Thyroid gland (tissue), 4 donors: ENCODE measurements around the gene SYTL2. TPM values are rescaled to one million over a fixed set of nuclear protein-coding genes. Genes with fewer than 3 reads are reported as not detected.

Experiments
- DNase-seq, 2 donors: peaks; one replicate each; pipeline ENCODE4 v3.0.0-alpha.2; 2019
- H3K27ac ChIP-seq, 3 donors: fragments of 200-600 bp; sonication (generic); 1 replicate in 2 of 3; 2 replicates in 1 of 3; pipeline ENCODE4 v1.5.1; 2016 to 2019; ENCODE audit warnings: mild to moderate bottlenecking in 1 of 3, moderate library complexity in 1 of 3
- H3K27me3 ChIP-seq: fragments of 200-600 bp; sonication (generic); one replicate; pipeline ENCODE4 v1.5.1; 2019
- H3K36me3 ChIP-seq, 2 donors: fragments of 200-600 bp; sonication (generic); one replicate each; pipeline ENCODE4 v1.5.1; 2016 to 2019
- H3K4me1 ChIP-seq, 2 donors: fragments of 200-600 bp; sonication (generic); one replicate each; pipeline ENCODE4 v1.5.1; 2017 to 2019
- H3K4me3 ChIP-seq, 3 donors: fragments of 200-600 bp; sonication (generic); replicated peaks in 1 of 3; 1 replicate in 2 of 3; 2 replicates in 1 of 3; pipeline ENCODE4 v1.5.1; 2016; ENCODE audit warnings: mild to moderate bottlenecking in 1 of 3
- H3K9me3 ChIP-seq: fragments of 200-600 bp; sonication (generic); one replicate; pipeline ENCODE4 v1.5.1; 2017
- CTCF ChIP-seq, 6 experiments: fragments of 200-600 bp in 3 of 6; fragments of 450-650 bp in 3 of 6; sonication (generic) in 3 of 6; IDR thresholded peaks; one replicate each; pipeline ENCODE4 v1.5.1; 2016 to 2019; ENCODE audit warnings: antibody characterized with exemption in 6 of 6, mild to moderate bottlenecking in 2 of 6, inconsistent platforms in 1 of 6, moderate library complexity in 1 of 6
- POLR2A ChIP-seq, 2 donors: fragments of 450-650 bp; IDR thresholded peaks; one replicate each; pipeline ENCODE4 v1.6.1; 2017; ENCODE audit warnings: antibody characterized with exemption in 2 of 2, mild to moderate bottlenecking in 2 of 2, moderate library complexity in 1 of 2
- WGBS, 2 donors: methylation state at CpG; one replicate each; pipeline ENCODE4 v1.1.5; 2017; 5-methylcytosine and 5-hydroxymethylcytosine counted together
- intact Hi-C: fragments of 100-400 bp; cut with DNase I; formaldehyde crosslinking; loops from one replicate; pipeline ENCODE4 v1.15.1; 2023
- total RNA-seq, 4 donors: library from RNA; depleted of rRNA; stranded (reverse); fragments of >200 nt; gene quantifications; one replicate each; pipeline ENCODE4 v1.2.3, GENCODE V29; 2016

Gene SYTL2
- total RNA-seq, 4 donors from 2014 or later = 4.5 to 18.8 (median 9.0) TPM

- Histone ChIP-seq H3K4me1 (no peaks in the 10 kb centered on the region), H3K4me3 (no peak overlapping the region), H3K27me3 (no peaks in the 10 kb centered on the region), H3K36me3 (no peaks in the 10 kb centered on the region), H3K27ac (no peak overlapping the region), H3K9me3 (no peaks in the 10 kb centered on the region)
- no peak for DNase-seq
- TF ChIP-seq POLR2A (IDR thresholded peaks at IDR 0.05) = no peak
- TF ChIP-seq CTCF (IDR thresholded peaks at IDR 0.05) = no peak
- 72% methylated on average over 3 of the region's 3 CpGs for WGBS, 2 donors
- intact Hi-C loops = no loop called here
Measured at GRCh38 chr11:85726381-85726780, 84.6 kb downstream of the SYTL2 start.

- Histone ChIP-seq H3K27ac (no peak overlapping the region), H3K4me3 (no peak overlapping the region), H3K36me3 (no peaks in the 10 kb centered on the region), H3K27me3 (no peaks in the 10 kb centered on the region), H3K9me3 (no peaks in the 10 kb centered on the region), H3K4me1 (no peaks in the 10 kb centered on the region)
- intact Hi-C loops = no loop called here
- TF ChIP-seq CTCF (IDR thresholded peaks at IDR 0.05) (no peak), POLR2A (IDR thresholded peaks at IDR 0.05) (no peak)
- 63 to 71% methylated on average over 3 of the region's 3 CpGs for WGBS, 2 donors
- DNase-seq = no peak
Measured at GRCh38 chr11:85725510-85726258, 85.3 kb downstream of the SYTL2 start.

GRCh38 chr11:85724748-85725465 lies 86.0 kb downstream of the SYTL2 start:
- H3K4me1 ChIP-seq = no peaks in the 10 kb centered on the region
- H3K36me3 ChIP-seq = no peaks in the 10 kb centered on the region
- TF ChIP-seq POLR2A (IDR thresholded peaks at IDR 0.05) (no peak), CTCF (IDR thresholded peaks at IDR 0.05) (no peak)
- no peak overlapping the region for H3K4me3 ChIP-seq
- intact Hi-C loops = no loop called here
- no peaks in the 10 kb centered on the region for H3K9me3 ChIP-seq
- DNase-seq = no peak
- no peaks in the 10 kb centered on the region for H3K27me3 ChIP-seq
- H3K27ac ChIP-seq = no peak overlapping the region
- WGBS, 2 donors = 79 to 80% methylated on average over 6 of the region's 6 CpGs

- DNase-seq = no peak
- Histone ChIP-seq H3K9me3 (no peaks in the 10 kb centered on the region), H3K27ac (no peak overlapping the region), H3K36me3 (no peaks in the 10 kb centered on the region), H3K4me3 (no peak overlapping the region), H3K27me3 (no peaks in the 10 kb centered on the region), H3K4me1 (no peaks in the 10 kb centered on the region)
- TF ChIP-seq CTCF (IDR thresholded peaks at IDR 0.05) = no peak
- no peak for TF ChIP-seq POLR2A (IDR thresholded peaks at IDR 0.05)
- intact Hi-C loops = no loop called here
- WGBS, 2 donors = 87 to 90% methylated on average over 5 of the region's 5 CpGs
Measured at GRCh38 chr11:85723088-85723487, 87.9 kb downstream of the SYTL2 start.

GRCh38 chr11:85721191-85721590 lies 89.8 kb downstream of the SYTL2 start:
- WGBS, 2 donors = 89 to 93% methylated on average over 3 of the region's 3 CpGs
- intact Hi-C loops = no loop called here
- Histone ChIP-seq H3K9me3 (no peaks in the 10 kb centered on the region), H3K4me1 (no peaks in the 10 kb centered on the region), H3K4me3 (no peak overlapping the region), H3K27me3 (no peaks in the 10 kb centered on the region), H3K36me3 (no peaks in the 10 kb centered on the region), H3K27ac (no peak overlapping the region)
- no peak for TF ChIP-seq POLR2A (IDR thresholded peaks at IDR 0.05)
- no peak for DNase-seq
